CD14-positive monocyte (primary cell): Measurements from ENCODE around the gene COL4A2. TPM values are rescaled to one million over a fixed set of nuclear protein-coding genes. Genes with fewer than 3 reads are reported as not detected.
"Not testable (repeated sequence)": the region's sequence is repeated elsewhere in the genome, so short reads cannot be mapped to it uniquely, and the experiment has no call there.

Experiments
- DNase-seq, 3 donors: peaks; one replicate each; pipeline ENCODE4 v3.0.0-alpha.2; 2011 to 2022
- H2AFZ ChIP-seq: 2 replicates; pipeline ENCODE4 v1.6.0; 2012; ENCODE audit warnings: mild to moderate bottlenecking, low read depth, low read length, inconsistent platforms; ENCODE audit not compliant: insufficient read depth, poor library complexity, severe bottlenecking
- H3K27ac ChIP-seq, 2 donors: 1 replicate in 1 of 2; 2 replicates in 1 of 2; pipeline ENCODE4 v1.5.1; 2012 to 2013; ENCODE audit warnings: low read length in 2 of 2, control low read depth in 1 of 2, inconsistent platforms in 1 of 2, low read depth in 1 of 2, mild to moderate bottlenecking in 1 of 2
- H3K27me3 ChIP-seq, 2 donors: one replicate each; pipeline versions ENCODE4 v1.6.0 to v1.6.1; 2011 to 2013; ENCODE audit warnings: low read length in 2 of 2; ENCODE audit not compliant: control insufficient read depth in 2 of 2, insufficient read depth in 2 of 2
- H3K36me3 ChIP-seq, 2 donors: replicated peaks in 1 of 2; 1 replicate in 1 of 2; 2 replicates in 1 of 2; pipeline versions ENCODE4 v1.5.1 to v1.6.1; 2012 to 2013; ENCODE audit warnings: low read length in 2 of 2, control low read depth in 1 of 2, inconsistent platforms in 1 of 2, mild to moderate bottlenecking in 1 of 2; ENCODE audit not compliant: insufficient read depth in 2 of 2, control insufficient read depth in 1 of 2
- H3K4me1 ChIP-seq, 2 donors: 1 replicate in 1 of 2; 2 replicates in 1 of 2; pipeline versions ENCODE4 v1.5.1 to v1.6.1; 2012 to 2013; ENCODE audit warnings: low read length in 2 of 2, control low read depth in 1 of 2, inconsistent platforms in 1 of 2, mild to moderate bottlenecking in 1 of 2, moderate library complexity in 1 of 2; ENCODE audit not compliant: insufficient read depth in 2 of 2, control insufficient read depth in 1 of 2
- H3K4me2 ChIP-seq: replicated peaks from 2 replicates; pipeline ENCODE3; 2012; ENCODE audit warnings: low read length, moderate library complexity, mild to moderate bottlenecking; ENCODE audit not compliant: poor library complexity, severe bottlenecking; ENCODE audit errors: extremely low read depth
- H3K4me3 ChIP-seq, 3 experiments: fragments of 200-600 bp in 1 of 3; sonication (generic) in 1 of 3; replicated peaks in 1 of 3; 1 replicate in 2 of 3; 2 replicates in 1 of 3; pipeline ENCODE4 v1.5.1; 2011 to 2013; ENCODE audit warnings: low read length in 3 of 3, mild to moderate bottlenecking in 3 of 3, control low read depth in 2 of 3, low read depth in 2 of 3, inconsistent platforms in 1 of 3, moderate library complexity in 1 of 3
- H3K79me2 ChIP-seq: 2 replicates; pipeline ENCODE4 v1.6.0; 2012; ENCODE audit warnings: mild to moderate bottlenecking, control low read depth, inconsistent platforms, low read length, moderate library complexity; ENCODE audit not compliant: insufficient read depth
- H3K9ac ChIP-seq: 2 replicates; pipeline ENCODE4 v1.6.0; 2017; ENCODE audit warnings: low read length, mild to moderate bottlenecking; ENCODE audit not compliant: insufficient read depth, poor library complexity, severe bottlenecking
- H3K9me3 ChIP-seq, 2 donors: replicated peaks in 1 of 2; 1 replicate in 1 of 2; 2 replicates in 1 of 2; pipeline versions ENCODE4 v1.5.1 to v1.6.1; 2012 to 2013; ENCODE audit warnings: low read length in 2 of 2, control low read depth in 1 of 2; ENCODE audit not compliant: control insufficient read depth in 1 of 2, insufficient read depth in 1 of 2
- H4K20me1 ChIP-seq: 2 replicates; pipeline ENCODE4 v1.6.0; 2012; ENCODE audit warnings: mild to moderate bottlenecking, low read length, control low read depth, moderate library complexity; ENCODE audit not compliant: insufficient read depth
- H3K27ac Mint-ChIP-seq, 7 donors: one replicate each; pipeline ENCODE4 v1.8.0; 2020; ENCODE audit warnings: mild to moderate bottlenecking in 7 of 7, mixed read lengths in 7 of 7, moderate library complexity in 6 of 7, inconsistent platforms in 2 of 7
- H3K27me3 Mint-ChIP-seq, 3 donors: one replicate each; pipeline ENCODE4 v1.8.0; 2021 to 2022; ENCODE audit warnings: low read depth in 3 of 3, mild to moderate bottlenecking in 3 of 3, mixed read lengths in 3 of 3, moderate library complexity in 3 of 3, inconsistent platforms in 1 of 3
- H3K36me3 Mint-ChIP-seq, 2 donors: one replicate each; pipeline ENCODE4 v1.8.0; 2020; ENCODE audit warnings: mixed read lengths in 2 of 2, inconsistent platforms in 1 of 2, mild to moderate bottlenecking in 1 of 2
- H3K4me1 Mint-ChIP-seq: one replicate; pipeline ENCODE4 v1.8.0; 2020; ENCODE audit warnings: mild to moderate bottlenecking, mixed read lengths
- H3K4me3 Mint-ChIP-seq, 2 donors: one replicate each; pipeline ENCODE4 v1.8.0; 2020; ENCODE audit warnings: mild to moderate bottlenecking in 2 of 2, mixed read lengths in 2 of 2, moderate library complexity in 1 of 2
- H3K9me3 Mint-ChIP-seq, 7 donors: one replicate each; pipeline ENCODE4 v1.8.0; 2020 to 2022; ENCODE audit warnings: mixed read lengths in 7 of 7, mild to moderate bottlenecking in 6 of 7, moderate library complexity in 6 of 7, inconsistent platforms in 2 of 7
- WGBS: methylation state at CpG from one replicate; pipeline ENCODE4 v1.1.5; 2013; ENCODE audit warnings: missing lambda C conversion rate; ENCODE audit not compliant: insufficient coverage; 5-methylcytosine and 5-hydroxymethylcytosine counted together
- intact Hi-C, 2 donors: fragments of 100-400 bp; cut with micrococcal nuclease; formaldehyde crosslinking; loops; one replicate each; pipeline versions ENCODE4 v1.15.0 to v1.15.1; 2023
- polyA plus RNA-seq, 3 donors: library from polyadenylated mRNA; depleted of rRNA in 1 of 3; unstranded in 2 of 3; stranded (reverse) in 1 of 3; fragments of 300-500 nt in 2 of 3; fragments of >200 nt in 1 of 3; fragmentation: Illumina TruSeq in 2 of 3; gene quantifications; 1 replicate in 2 of 3; 2 replicates in 1 of 3; pipeline ENCODE4 v1.2.3, GENCODE V29; 2012 to 2021
- TF ChIP-seq, protein P1 (sequence below): fragments of 200-600 bp; IDR thresholded peaks from one replicate; pipeline ENCODE4 v1.8.0; 2022; ENCODE audit warnings: antibody characterized with exemption, mild to moderate bottlenecking

COL4A2 gene
- polyA plus RNA-seq, 3 donors, result not detected

DNA sequence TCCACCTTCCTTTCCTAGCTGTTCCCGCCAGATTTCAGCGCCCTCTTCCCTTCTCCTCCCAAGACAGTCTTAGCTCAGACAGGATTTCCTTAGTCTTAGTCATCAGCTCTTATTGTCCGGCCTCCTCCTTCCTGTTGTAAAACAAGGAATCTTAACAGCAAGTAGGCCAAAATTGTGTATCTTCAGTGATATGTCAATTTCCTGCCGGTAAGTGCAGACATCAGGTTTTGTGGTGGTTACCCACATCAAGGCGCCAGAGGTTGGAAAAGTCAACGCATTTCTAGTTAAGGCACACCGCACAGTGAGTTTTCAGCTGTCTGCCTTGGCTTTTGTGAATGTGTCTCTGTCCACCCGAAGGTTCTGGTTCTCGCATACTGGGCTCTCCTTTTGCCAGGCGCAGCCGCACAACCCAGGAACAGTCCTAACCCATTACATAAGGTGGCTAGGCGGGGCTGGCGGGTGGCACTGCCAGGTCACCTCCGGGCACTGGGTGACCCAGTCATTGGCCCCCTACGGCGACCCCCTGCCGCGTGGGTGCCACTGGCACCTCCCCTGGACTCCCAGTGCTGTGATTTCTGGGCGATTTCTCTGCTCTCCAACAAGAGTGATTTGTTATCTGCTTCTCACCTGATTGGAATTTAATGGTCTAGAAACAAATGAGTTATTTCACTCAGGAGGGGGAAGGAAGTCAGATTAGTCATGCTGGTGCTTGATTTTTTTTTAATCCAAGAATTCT, 12.9 kb downstream of the COL4A2 start:
- Histone ChIP-seq H3K36me3 (no peaks in the 10 kb centered on the region), H3K4me1 (no peaks in the 10 kb centered on the region), H3K79me2 (no peaks in the 10 kb centered on the region), H2AFZ (no peak overlapping the region), H3K4me2 (no peak overlapping the region), H3K27ac (no peak overlapping the region), H3K27me3 (peaks cover 0 to 10% of the 10 kb centered on the region in 2 donors), H3K9me3 (no peaks in the 10 kb centered on the region), H3K9ac (no peak overlapping the region), H3K4me3 (no peak overlapping the region), H4K20me1 (no peaks in the 10 kb centered on the region)
- H3K27me3 Mint-ChIP-seq, result peaks cover 6 to 35% (median 12%) of the 10 kb centered on the region in 3 donors
- H3K9me3 Mint-ChIP-seq, result peaks cover 0 to 4% (median 2%) of the 10 kb centered on the region in 7 donors
- H3K4me3 Mint-ChIP-seq, result peak overlapping the region in 1 of 2 donors; percentile 16
- no peaks in the 10 kb centered on the region for H3K36me3 Mint-ChIP-seq
- H3K4me1 Mint-ChIP-seq, result no peaks in the 10 kb centered on the region
- 70% methylated on average over 16 of the region's 19 CpGs for WGBS
- no peak for DNase-seq
- TF ChIP-seq, protein P1, sequence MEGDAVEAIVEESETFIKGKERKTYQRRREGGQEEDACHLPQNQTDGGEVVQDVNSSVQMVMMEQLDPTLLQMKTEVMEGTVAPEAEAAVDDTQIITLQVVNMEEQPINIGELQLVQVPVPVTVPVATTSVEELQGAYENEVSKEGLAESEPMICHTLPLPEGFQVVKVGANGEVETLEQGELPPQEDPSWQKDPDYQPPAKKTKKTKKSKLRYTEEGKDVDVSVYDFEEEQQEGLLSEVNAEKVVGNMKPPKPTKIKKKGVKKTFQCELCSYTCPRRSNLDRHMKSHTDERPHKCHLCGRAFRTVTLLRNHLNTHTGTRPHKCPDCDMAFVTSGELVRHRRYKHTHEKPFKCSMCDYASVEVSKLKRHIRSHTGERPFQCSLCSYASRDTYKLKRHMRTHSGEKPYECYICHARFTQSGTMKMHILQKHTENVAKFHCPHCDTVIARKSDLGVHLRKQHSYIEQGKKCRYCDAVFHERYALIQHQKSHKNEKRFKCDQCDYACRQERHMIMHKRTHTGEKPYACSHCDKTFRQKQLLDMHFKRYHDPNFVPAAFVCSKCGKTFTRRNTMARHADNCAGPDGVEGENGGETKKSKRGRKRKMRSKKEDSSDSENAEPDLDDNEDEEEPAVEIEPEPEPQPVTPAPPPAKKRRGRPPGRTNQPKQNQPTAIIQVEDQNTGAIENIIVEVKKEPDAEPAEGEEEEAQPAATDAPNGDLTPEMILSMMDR, result no peak
- intact Hi-C loops, result no loop called here
- no peak overlapping the region for H3K27ac Mint-ChIP-seq

DNA sequence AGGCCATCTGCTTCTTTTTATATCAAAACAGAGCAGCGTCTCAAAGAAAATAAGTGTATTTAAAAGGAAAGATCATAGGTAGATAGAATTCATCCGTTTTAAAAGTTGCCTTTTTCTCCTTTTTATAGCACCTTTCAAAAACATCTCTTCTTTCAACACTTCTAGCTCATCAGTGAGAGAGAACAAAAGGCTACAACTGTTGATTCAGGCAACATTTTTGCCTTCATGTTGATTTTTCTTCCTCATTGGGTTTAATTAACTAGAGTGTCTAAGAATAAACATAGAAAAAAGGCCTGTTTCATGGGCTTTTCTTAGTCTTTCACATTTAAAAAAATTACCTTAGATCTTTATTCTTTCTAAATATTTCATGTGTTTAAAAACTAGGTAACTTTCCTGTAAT, 13.6 kb downstream of the COL4A2 start:
- no CpG with 5 or more reads among the region's 2 CpGs for WGBS
- H3K27ac ChIP-seq, result no peak overlapping the region
- H4K20me1 ChIP-seq, result no peaks in the 10 kb centered on the region
- no peak overlapping the region for H3K4me3 ChIP-seq
- no peaks in the 10 kb centered on the region for H3K36me3 Mint-ChIP-seq
- no peaks in the 10 kb centered on the region for H3K9me3 ChIP-seq
- H2AFZ ChIP-seq, result no peak overlapping the region
- H3K4me1 Mint-ChIP-seq, result no peaks in the 10 kb centered on the region
- no peaks in the 10 kb centered on the region for H3K36me3 ChIP-seq
- peaks cover 8 to 37% (median 12%) of the 10 kb centered on the region in 3 donors for H3K27me3 Mint-ChIP-seq
- no peak for DNase-seq
- no peak overlapping the region for H3K27ac Mint-ChIP-seq
- H3K9me3 Mint-ChIP-seq, result peaks cover 0 to 4% (median 2%) of the 10 kb centered on the region in 7 donors
- no peaks in the 10 kb centered on the region for H3K79me2 ChIP-seq
- H3K4me2 ChIP-seq, result no peak overlapping the region
- TF ChIP-seq, protein P1, result no peak
- intact Hi-C loops, result no loop called here
- H3K4me1 ChIP-seq, result no peaks in the 10 kb centered on the region
- no peak overlapping the region for H3K4me3 Mint-ChIP-seq
- peaks cover 0 to 10% of the 10 kb centered on the region in 2 donors for H3K27me3 ChIP-seq
- H3K9ac ChIP-seq, result no peak overlapping the region

DNA sequence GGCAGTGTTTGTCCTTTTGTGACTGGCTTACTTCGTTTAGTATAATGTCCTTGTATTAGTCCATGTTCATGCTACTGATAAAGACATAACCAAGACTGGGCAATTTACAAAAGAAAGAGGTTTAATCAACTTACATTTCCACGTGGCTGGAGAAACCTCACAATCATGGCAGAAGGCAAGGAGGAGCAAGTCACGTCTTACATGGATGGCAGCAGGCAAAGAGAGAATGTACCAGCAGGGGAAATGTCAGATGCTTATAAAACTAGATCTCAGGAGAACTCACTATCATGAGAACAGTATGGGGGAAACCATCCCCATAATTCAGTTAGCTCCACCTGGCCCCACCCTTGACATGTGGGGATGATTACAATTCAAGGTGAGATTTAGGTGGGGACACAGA, 14.5 kb downstream of the COL4A2 start:
- H3K27ac ChIP-seq, H3K4me2 ChIP-seq, H3K4me1 Mint-ChIP-seq, H3K36me3 Mint-ChIP-seq, H3K79me2 ChIP-seq, H3K27ac Mint-ChIP-seq, DNase-seq, H3K4me3 Mint-ChIP-seq, H3K4me1 ChIP-seq, H3K9me3 ChIP-seq, H3K9me3 Mint-ChIP-seq, H3K36me3 ChIP-seq, H2AFZ ChIP-seq, H3K27me3 ChIP-seq, intact Hi-C loops, H3K9ac ChIP-seq, H4K20me1 ChIP-seq, H3K4me3 ChIP-seq: not testable (repeated sequence)
- H3K27me3 Mint-ChIP-seq, result peaks cover 14 to 36% (median 15%) of the 10 kb centered on the region in 3 donors
- no CpG with 5 or more reads among the region's 3 CpGs for WGBS
